ENCODE measurements around the gene CPED1.

Gene CPED1

GRCh38 chr7:120949393-120949911 lies 39.1 kb upstream of the CPED1 start:
- H3K4me3 ChIP-seq (ENCODE audit: low read depth, low read length) = peak overlapping the region; percentile 60

GRCh38 chr7:120949998-120950538 lies 38.4 kb upstream of the CPED1 start:
- H3K4me3 ChIP-seq (ENCODE audit: low read depth, low read length) = peak overlapping the region; percentile 60
- no peak for TF ChIP-seq CTCF (IDR thresholded peaks at IDR 0.05; ENCODE audit: borderline replicate concordance, insufficient read depth, low read depth, low read length)

More at GRCh38 chr7:120949393-120949911, 39.1 kb upstream of the CPED1 start:
- TF ChIP-seq CTCF (IDR thresholded peaks at IDR 0.05; ENCODE audit: borderline replicate concordance, insufficient read depth, low read depth, low read length) = no peak

DNA sequence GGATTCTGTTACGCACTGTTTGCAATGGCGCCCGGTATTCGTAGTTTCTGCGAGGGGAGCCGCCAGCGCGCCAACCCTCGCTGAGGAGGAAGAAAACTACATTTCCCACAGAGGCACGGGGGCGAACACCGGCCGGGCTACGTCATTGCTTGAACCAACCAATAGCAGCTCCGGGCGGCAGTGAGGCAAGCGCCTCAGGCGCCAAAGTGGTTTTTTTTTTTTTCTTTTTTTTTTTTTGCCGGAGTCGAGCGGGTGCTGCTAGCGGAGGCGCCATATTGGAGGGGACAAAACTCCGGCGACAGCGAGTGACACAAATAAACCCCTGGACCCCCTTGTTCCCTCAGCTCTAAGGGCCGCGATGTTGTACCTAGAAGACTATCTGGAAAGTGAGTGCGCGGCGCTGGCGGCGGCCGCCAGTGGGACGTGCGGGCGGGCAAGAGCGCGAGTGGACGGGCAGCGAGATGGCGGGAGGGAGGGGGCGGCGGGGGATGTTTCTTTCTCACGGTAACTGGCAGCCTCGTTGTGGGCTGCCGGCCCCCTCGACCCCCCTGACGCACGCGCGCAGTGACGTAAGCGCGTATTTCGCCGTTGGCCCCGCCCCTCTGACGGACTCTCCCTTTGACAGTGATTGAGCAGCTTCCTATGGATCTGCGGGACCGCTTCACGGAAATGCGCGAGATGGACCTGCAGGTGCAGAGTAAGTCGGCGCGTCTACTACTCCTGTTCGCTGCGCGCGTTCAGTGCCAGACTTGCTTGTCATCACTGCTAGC lies 37.8 kb upstream of the CPED1 start, which contains the start of gene ING3:
Gene ING3, plus strand, starts transcription at position 239 of the 770 bp plus-strand sequence. Its CDS starts 120 bp downstream, at position 359.
- no peak for TF ChIP-seq CTCF (IDR thresholded peaks at IDR 0.05; ENCODE audit: borderline replicate concordance, insufficient read depth, low read depth, low read length)
- H3K4me3 ChIP-seq (ENCODE audit: low read depth, low read length) = peak within 1 kb of the TSS; percentile 60

DNA sequence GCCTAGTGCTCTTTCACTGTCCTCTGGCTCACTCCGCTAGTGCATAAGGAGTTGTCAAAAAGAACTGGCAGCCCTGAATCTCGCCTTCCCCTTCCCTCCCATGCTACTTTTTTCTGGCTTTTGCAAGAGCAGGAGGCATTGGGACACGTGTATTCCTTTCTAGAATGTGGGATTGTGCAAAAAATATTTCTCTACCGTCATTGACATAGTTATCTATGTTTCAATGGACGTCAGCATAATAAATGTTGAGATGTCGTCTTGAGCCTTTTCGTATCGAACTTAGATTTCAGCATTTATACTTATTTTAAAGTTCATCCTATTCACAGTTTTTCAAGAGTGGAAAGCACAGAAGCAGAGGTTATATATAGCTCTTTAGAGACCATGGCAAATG lies 37.2 kb upstream of the CPED1 start:
- peak overlapping the region; percentile 44 for H3K4me3 ChIP-seq (ENCODE audit: low read depth, low read length)
- TF ChIP-seq CTCF (IDR thresholded peaks at IDR 0.05; ENCODE audit: borderline replicate concordance, insufficient read depth, low read depth, low read length) = no peak

- TF ChIP-seq CTCF (IDR thresholded peaks at IDR 0.05; ENCODE audit: borderline replicate concordance, insufficient read depth, low read depth, low read length) = no peak
- peak overlapping the region; percentile 44 for H3K4me3 ChIP-seq (ENCODE audit: low read depth, low read length)
Observed at GRCh38 chr7:120951826-120952225, 36.7 kb upstream of the CPED1 start.

GRCh38 chr7:120955577-120956149 lies 32.8 kb upstream of the CPED1 start:
- TF ChIP-seq CTCF (IDR thresholded peaks at IDR 0.05; ENCODE audit: borderline replicate concordance, insufficient read depth, low read depth, low read length) = no peak
- no peak overlapping the region for H3K4me3 ChIP-seq (ENCODE audit: low read depth, low read length)

Measured in GM12875 (cell line).